Measurements from ENCODE around the gene MGA. TPM values are rescaled to one million over a fixed set of nuclear protein-coding genes. Genes with fewer than 3 reads are reported as not detected.

The MGA gene
- total RNA-seq, 3 donors from 2014 or later, result 37.8 to 70.2 (median 65.9) TPM

DNA sequence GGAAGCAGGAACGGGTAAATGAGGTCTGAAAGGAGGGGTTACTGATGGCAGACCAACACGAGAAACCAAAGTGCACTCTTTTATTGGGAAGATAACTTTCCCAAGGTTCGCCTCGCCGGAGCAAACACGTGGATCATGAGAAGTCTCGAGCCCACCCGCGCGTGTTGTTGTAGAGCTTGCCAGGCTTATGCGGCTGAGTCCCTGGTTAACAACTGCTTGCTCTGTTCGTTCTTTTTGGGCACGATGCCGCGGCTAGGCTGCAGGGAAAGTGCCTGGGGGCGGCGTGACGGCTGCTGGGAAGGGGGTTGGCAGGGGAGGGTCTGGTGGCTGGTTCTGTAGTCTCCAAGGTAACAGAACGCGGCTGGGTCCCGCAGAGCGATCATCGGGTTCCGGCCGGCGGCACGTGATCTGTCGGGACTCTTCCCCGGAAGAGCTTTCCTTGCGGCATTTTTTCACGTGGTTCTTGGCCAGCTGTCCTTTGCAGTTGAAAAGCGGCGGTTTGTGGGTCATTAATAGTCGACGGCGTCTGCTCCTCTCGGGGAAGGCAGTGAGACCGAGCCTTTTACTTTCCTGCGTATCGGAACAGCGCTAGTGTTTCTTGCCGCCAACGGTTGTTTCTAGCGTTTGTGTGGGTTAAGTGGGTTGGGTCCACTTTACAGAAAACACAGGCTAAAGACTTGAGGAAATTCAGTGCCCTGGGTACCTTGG, 1.5 kb downstream of the MGA start:
- intact Hi-C loops (cut with DNase I; ENCODE audit: low total_unique reads), result no loop called here
- H3K27me3 ChIP-seq, result no peaks in the 10 kb centered on the region
- H3K36me3 ChIP-seq, result no peaks in the 10 kb centered on the region
- H3K27ac ChIP-seq, result peak overlapping the region; percentile 75 to 87
- peak overlapping the region; percentile 44 to 77 (median 63) for H3K4me3 ChIP-seq
- no peaks in the 10 kb centered on the region for H3K4me1 ChIP-seq
- DNase-seq (ENCODE audit: low spot score in 2 of 2), result peak; percentile 54 to 62
- H3K9me3 ChIP-seq, result no peaks in the 10 kb centered on the region
- TF ChIP-seq, protein P1, sequence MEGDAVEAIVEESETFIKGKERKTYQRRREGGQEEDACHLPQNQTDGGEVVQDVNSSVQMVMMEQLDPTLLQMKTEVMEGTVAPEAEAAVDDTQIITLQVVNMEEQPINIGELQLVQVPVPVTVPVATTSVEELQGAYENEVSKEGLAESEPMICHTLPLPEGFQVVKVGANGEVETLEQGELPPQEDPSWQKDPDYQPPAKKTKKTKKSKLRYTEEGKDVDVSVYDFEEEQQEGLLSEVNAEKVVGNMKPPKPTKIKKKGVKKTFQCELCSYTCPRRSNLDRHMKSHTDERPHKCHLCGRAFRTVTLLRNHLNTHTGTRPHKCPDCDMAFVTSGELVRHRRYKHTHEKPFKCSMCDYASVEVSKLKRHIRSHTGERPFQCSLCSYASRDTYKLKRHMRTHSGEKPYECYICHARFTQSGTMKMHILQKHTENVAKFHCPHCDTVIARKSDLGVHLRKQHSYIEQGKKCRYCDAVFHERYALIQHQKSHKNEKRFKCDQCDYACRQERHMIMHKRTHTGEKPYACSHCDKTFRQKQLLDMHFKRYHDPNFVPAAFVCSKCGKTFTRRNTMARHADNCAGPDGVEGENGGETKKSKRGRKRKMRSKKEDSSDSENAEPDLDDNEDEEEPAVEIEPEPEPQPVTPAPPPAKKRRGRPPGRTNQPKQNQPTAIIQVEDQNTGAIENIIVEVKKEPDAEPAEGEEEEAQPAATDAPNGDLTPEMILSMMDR (IDR thresholded peaks at IDR 0.05), result no peak
- peak; percentile 30 to 57 (median 55) for TF ChIP-seq POLR2AphosphoS5 (IDR thresholded peaks at IDR 0.05)

DNA sequence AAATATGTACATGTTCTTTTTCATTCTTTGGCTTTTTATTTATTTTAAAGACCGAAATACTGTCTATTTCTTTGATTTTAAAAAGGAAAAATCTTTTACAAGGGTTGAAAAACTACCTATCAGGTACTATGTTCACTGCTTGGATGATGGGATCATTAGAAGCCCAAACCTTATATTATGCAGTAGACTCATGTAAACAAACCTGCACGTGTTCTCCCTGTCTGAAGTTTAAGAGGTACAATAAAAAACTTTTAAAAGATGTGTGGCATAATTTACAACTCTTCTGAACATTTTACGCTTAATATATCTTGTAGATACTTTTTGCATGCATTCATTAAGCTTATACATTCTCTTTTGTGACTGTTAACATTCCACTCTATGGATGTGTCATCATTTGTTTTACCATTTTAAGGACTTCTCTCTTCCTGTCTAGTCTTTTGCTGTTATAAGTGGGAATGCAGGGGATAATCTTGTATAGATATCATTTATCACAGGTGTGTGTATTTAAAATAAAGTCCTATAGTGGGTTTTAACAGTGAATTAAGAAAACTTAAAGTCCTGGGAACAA, 6.2 kb downstream of the MGA start:
- DNase-seq (ENCODE audit: low spot score in 2 of 2), result no peak
- H3K36me3 ChIP-seq, result no peaks in the 10 kb centered on the region
- H3K4me1 ChIP-seq, result no peaks in the 10 kb centered on the region
- TF ChIP-seq POLR2AphosphoS5 (IDR thresholded peaks at IDR 0.05), result no peak
- TF ChIP-seq POLR2A (IDR thresholded peaks at IDR 0.05), result no peak
- TF ChIP-seq, protein P1 (IDR thresholded peaks at IDR 0.05), result no peak
- H3K4me3 ChIP-seq, result no peak overlapping the region
- H3K27ac ChIP-seq, result no peak overlapping the region
- no peaks in the 10 kb centered on the region for H3K27me3 ChIP-seq
- intact Hi-C loops (cut with DNase I; ENCODE audit: low total_unique reads), result no loop called here
- H3K9me3 ChIP-seq, result no peaks in the 10 kb centered on the region

DNA sequence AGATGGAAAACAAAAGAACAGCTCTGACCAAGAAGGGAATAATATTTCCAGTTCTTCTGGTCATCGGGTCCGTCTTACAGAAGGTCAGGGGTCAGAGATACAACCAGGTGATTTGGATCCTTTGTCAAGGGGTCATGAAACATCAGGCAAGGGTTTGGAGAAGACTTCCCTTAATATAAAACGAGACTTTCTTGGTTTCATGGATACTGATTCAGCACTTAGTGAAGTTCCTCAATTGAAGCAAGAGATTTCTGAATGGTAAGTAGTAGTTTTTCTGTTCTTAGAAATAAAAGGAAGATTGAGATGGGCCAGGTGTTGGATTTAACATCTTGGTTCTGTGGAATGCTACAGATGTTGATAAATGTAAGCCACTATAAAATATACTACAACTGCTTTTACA, 9.5 kb downstream of the MGA start:
- Histone ChIP-seq H3K36me3 (no peaks in the 10 kb centered on the region), H3K4me3 (no peak overlapping the region), H3K27ac (no peak overlapping the region), H3K27me3 (no peaks in the 10 kb centered on the region), H3K9me3 (no peaks in the 10 kb centered on the region), H3K4me1 (no peaks in the 10 kb centered on the region)
- intact Hi-C loops (cut with DNase I; ENCODE audit: low total_unique reads), result no loop called here
- DNase-seq (ENCODE audit: low spot score in 2 of 2), result no peak
- TF ChIP-seq, protein P1 (IDR thresholded peaks at IDR 0.05), result no peak
- TF ChIP-seq POLR2AphosphoS5 (IDR thresholded peaks at IDR 0.05) (no peak), POLR2A (IDR thresholded peaks at IDR 0.05) (no peak)

DNA sequence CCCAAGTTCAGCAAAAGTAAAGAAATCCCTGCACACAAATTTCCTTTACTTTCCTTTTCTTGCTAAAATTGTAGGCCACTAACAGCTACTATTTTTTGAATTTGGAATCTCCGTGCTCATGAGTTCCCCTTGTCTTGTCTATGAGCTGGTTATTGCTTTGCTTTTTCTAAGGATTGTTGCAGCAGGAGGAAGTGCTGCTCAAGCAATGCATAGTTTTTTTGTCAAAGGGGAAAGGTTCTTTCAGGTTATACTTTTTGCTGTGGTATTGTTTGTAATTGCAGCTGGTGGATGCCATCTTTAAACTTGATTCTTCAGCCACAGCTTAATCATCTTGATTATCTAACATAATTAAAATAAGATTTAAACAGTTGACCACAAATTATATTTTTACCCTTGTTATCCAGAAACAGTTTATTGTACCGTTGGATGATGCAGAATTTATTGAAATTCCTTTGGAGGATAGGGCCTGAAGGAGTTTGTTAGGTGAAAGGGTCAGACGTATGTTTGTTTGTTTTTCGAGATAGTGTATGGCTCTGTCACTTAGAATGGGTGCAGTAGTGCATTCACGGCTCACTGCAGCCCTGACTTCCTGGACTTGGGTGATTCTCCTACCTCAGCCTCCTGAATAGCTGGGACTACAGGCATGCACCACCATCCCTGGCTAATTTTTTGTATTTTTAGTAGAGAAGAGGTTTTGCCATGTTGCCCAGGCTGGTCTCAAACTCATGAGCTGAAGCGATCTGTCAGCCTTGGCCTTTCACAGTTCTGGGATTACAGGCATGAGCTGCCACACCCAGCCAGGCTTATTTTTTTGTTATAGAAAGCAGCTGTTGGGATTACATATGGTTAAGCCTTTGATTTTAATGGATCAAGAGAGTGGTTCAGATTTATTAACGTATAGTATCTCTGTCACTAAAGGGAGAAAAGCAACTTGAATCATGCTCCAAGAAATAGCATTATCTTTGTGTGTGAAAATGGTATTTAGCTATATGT, 11.7 kb downstream of the MGA start:
- H3K4me1 ChIP-seq, result no peaks in the 10 kb centered on the region
- no peak overlapping the region for H3K27ac ChIP-seq
- intact Hi-C loops (cut with DNase I; ENCODE audit: low total_unique reads), result no loop called here
- no peak for DNase-seq (ENCODE audit: low spot score in 2 of 2)
- H3K9me3 ChIP-seq, result no peaks in the 10 kb centered on the region
- TF ChIP-seq POLR2A (IDR thresholded peaks at IDR 0.05), result no peak
- no peak for TF ChIP-seq POLR2AphosphoS5 (IDR thresholded peaks at IDR 0.05)
- TF ChIP-seq, protein P1 (IDR thresholded peaks at IDR 0.05), result no peak
- H3K36me3 ChIP-seq, result no peaks in the 10 kb centered on the region
- H3K27me3 ChIP-seq, result no peaks in the 10 kb centered on the region
- H3K4me3 ChIP-seq, result no peak overlapping the region

Measured in breast epithelium (tissue), 4 donors.